ENCODE results near the gene KIRREL3.

Gene KIRREL3

DNA sequence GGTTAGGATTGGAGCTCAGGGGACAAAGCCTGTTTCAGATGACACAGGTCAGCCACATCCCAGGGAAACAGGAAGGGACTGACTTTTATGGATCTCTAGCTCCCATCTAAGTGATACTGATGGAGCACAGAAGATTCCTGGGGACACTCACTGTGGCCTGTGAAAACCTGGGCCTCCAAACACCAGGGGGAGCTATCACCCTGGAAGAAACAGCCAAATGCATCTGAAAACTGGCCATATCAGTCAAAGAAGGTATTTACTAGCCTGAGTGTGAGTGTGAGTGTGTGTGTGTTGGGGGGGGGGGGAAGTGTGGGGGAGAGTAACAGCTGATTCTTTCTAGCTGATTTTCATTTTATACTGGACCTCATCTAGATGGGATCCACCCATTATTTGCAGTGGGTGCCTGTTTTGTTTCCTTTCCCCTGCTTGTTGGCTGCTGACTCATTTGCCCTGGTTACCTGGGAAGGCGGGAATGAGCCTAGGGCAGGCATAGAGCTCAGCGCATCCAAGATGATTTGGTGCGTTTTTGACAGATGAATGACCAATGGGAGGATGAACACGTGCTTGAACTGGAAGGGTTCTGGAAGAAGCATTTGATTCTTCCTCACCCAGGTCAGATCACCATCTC lies 284.0 kb downstream of the KIRREL3 start:
- no peak overlapping the region for H3K27ac ChIP-seq (replicated peaks; ENCODE audit: low read length)
- H2BK120ac ChIP-seq (ENCODE audit: low read depth, low read length): no peak overlapping the region
- H3K79me1 ChIP-seq (ENCODE audit: low read depth, low read length): no peaks in the 10 kb centered on the region
- no peak overlapping the region for H2BK15ac ChIP-seq (ENCODE audit: low read length)
- H4K91ac ChIP-seq (ENCODE audit: low read depth, low read length, poor library complexity): no peak overlapping the region
- H3K4ac ChIP-seq (ENCODE audit: low read length): no peak overlapping the region
- DNase-seq (ENCODE audit: low spot score): no peak
- no peak overlapping the region for H3K4me3 ChIP-seq (ENCODE audit: low read length in 2 of 2)
- no peak overlapping the region for H2BK5ac ChIP-seq (ENCODE audit: low read length)
- H3K36me3 ChIP-seq (replicated peaks in 1 of 2; ENCODE audit: control insufficient read depth in 2 of 2, insufficient read depth in 2 of 2, low read length in 2 of 2): no peaks in the 10 kb centered on the region
- no peak overlapping the region for H4K8ac ChIP-seq (ENCODE audit: low read depth, low read length)
- no peak overlapping the region for H3K9ac ChIP-seq (ENCODE audit: low read depth, low read length, poor library complexity)
- no CpG with 5 or more reads among the region's 4 CpGs for WGBS, 2 donors (ENCODE audit: extremely low coverage in 2 of 2, insufficient read length in 2 of 2, insufficient replicate concordance in 1 of 2)
- no peaks in the 10 kb centered on the region for H3K27me3 ChIP-seq (ENCODE audit: control insufficient read depth in 3 of 3, insufficient read depth in 3 of 3, low read depth in 1 of 3, low read length in 3 of 3)
- H3K4me1 ChIP-seq (ENCODE audit: control insufficient read depth in 2 of 2, insufficient read depth in 1 of 2, low read depth in 1 of 2, low read length in 2 of 2): peaks cover 0 to 4% of the 10 kb centered on the region in 2 donors
- no peak overlapping the region for H2AFZ ChIP-seq (ENCODE audit: low read length)
- no peak overlapping the region for H3K18ac ChIP-seq (ENCODE audit: low read length)
- no peak overlapping the region for H3K4me2 ChIP-seq (ENCODE audit: insufficient read depth, low read length, poor library complexity, severe bottlenecking)
- H2BK12ac ChIP-seq (ENCODE audit: low read length): no peak overlapping the region
- no peaks in the 10 kb centered on the region for H3K9me3 ChIP-seq (replicated peaks in 1 of 2; ENCODE audit: control insufficient read depth in 2 of 2, insufficient read depth in 1 of 2, low read depth in 1 of 2, low read length in 2 of 2)
- H3K14ac ChIP-seq (ENCODE audit: low read length): no peak overlapping the region
- H3K23ac ChIP-seq (ENCODE audit: low read depth, low read length, poor library complexity): no peak overlapping the region
- no peak overlapping the region for H2AK5ac ChIP-seq (ENCODE audit: low read depth, low read length)

DNA sequence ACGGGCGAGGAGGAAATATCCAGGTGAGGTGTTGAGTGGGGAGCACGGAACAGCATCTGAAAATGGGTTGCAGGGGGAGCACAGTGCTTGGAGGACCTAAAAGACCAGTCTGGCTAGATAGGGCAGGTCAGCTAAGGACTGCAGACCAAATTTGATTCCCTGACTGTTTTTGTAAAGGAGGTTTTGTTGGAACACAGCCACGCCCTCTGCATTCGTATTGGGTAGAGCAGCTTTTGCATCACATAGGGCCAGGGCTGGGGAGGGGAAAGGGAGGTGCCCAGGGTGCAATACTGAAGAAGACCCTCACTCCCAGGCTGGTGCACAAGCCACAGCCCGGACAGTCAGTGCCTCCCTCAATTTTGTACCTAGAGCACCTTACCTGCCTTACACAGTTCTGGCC lies 286.8 kb downstream of the KIRREL3 start:
- Histone ChIP-seq H3K9ac (ENCODE audit: low read depth, low read length, poor library complexity) (no peak overlapping the region), H2BK5ac (ENCODE audit: low read length) (no peak overlapping the region), H3K79me1 (ENCODE audit: low read depth, low read length) (no peaks in the 10 kb centered on the region), H3K36me3 (replicated peaks in 1 of 2; ENCODE audit: control insufficient read depth in 2 of 2, insufficient read depth in 2 of 2, low read length in 2 of 2) (no peaks in the 10 kb centered on the region), H3K4me1 (ENCODE audit: control insufficient read depth in 2 of 2, insufficient read depth in 1 of 2, low read depth in 1 of 2, low read length in 2 of 2) (peaks cover 0 to 4% of the 10 kb centered on the region in 2 donors), H3K9me3 (replicated peaks in 1 of 2; ENCODE audit: control insufficient read depth in 2 of 2, insufficient read depth in 1 of 2, low read depth in 1 of 2, low read length in 2 of 2) (no peaks in the 10 kb centered on the region), H4K91ac (ENCODE audit: low read depth, low read length, poor library complexity) (no peak overlapping the region), H2BK15ac (ENCODE audit: low read length) (no peak overlapping the region), H3K18ac (ENCODE audit: low read length) (peak overlapping the region; percentile 42), H2AK5ac (ENCODE audit: low read depth, low read length) (no peak overlapping the region), H3K4me2 (ENCODE audit: insufficient read depth, low read length, poor library complexity, severe bottlenecking) (no peak overlapping the region), H3K27ac (replicated peaks; ENCODE audit: low read length) (no peak overlapping the region), H4K8ac (ENCODE audit: low read depth, low read length) (no peak overlapping the region), H2BK120ac (ENCODE audit: low read depth, low read length) (no peak overlapping the region), H3K14ac (ENCODE audit: low read length) (no peak overlapping the region), H3K27me3 (ENCODE audit: control insufficient read depth in 3 of 3, insufficient read depth in 3 of 3, low read depth in 1 of 3, low read length in 3 of 3) (no peaks in the 10 kb centered on the region), H3K4ac (ENCODE audit: low read length) (peak overlapping the region; percentile 5), H3K4me3 (ENCODE audit: low read length in 2 of 2) (no peak overlapping the region), H3K23ac (ENCODE audit: low read depth, low read length, poor library complexity) (no peak overlapping the region), H2BK12ac (ENCODE audit: low read length) (no peak overlapping the region), H2AFZ (ENCODE audit: low read length) (no peak overlapping the region)
- no peak for DNase-seq (ENCODE audit: low spot score)
- no CpG with 5 or more reads among the region's 6 CpGs for WGBS, 2 donors (ENCODE audit: extremely low coverage in 2 of 2, insufficient read length in 2 of 2, insufficient replicate concordance in 1 of 2)

DNA sequence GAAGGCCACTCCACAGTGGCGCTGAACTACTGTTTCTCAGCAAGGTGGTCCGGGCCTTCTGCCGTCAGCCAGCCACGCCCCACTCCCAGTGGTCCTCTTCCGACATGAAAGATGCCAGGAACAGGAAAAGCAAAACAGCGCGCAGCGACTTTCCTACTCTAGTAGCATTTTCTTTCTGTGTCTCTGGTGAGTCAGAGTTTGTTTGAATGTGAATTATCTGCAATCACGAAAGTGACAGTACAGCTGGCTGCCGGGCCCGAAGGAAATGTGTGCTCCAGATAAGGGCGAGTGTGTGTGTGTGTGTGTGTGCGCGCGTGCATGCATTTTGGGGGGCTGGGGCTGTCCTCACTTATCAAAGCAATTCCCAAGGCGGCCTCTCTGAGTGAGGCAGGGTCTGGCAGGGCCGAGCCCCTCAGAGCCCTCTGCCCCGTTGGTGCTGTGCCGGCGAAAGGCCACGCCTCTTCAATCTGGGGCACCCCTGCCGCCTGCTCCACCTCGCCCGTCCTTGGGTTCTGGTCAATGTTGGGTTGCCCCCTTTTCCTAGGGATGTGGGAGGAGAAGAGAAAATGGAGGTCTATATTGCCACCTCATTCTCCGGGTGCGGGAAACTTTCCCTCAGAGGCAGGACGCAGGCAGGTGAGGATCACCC lies 288.5 kb downstream of the KIRREL3 start:
- no peak for DNase-seq (ENCODE audit: low spot score)
- Histone ChIP-seq H3K9ac (ENCODE audit: low read depth, low read length, poor library complexity) (no peak overlapping the region), H2AK5ac (ENCODE audit: low read depth, low read length) (no peak overlapping the region), H3K18ac (ENCODE audit: low read length) (no peak overlapping the region), H3K9me3 (replicated peaks in 1 of 2; ENCODE audit: control insufficient read depth in 2 of 2, insufficient read depth in 1 of 2, low read depth in 1 of 2, low read length in 2 of 2) (no peaks in the 10 kb centered on the region), H2BK12ac (ENCODE audit: low read length) (no peak overlapping the region), H3K4me2 (ENCODE audit: insufficient read depth, low read length, poor library complexity, severe bottlenecking) (no peak overlapping the region), H3K27ac (replicated peaks; ENCODE audit: low read length) (no peak overlapping the region), H2BK5ac (ENCODE audit: low read length) (no peak overlapping the region), H3K14ac (ENCODE audit: low read length) (no peak overlapping the region), H3K4me1 (ENCODE audit: control insufficient read depth in 2 of 2, insufficient read depth in 1 of 2, low read depth in 1 of 2, low read length in 2 of 2) (peaks cover 0 to 4% of the 10 kb centered on the region in 2 donors), H2AFZ (ENCODE audit: low read length) (no peak overlapping the region), H3K27me3 (ENCODE audit: control insufficient read depth in 3 of 3, insufficient read depth in 3 of 3, low read depth in 1 of 3, low read length in 3 of 3) (no peaks in the 10 kb centered on the region), H3K4me3 (ENCODE audit: low read length in 2 of 2) (no peak overlapping the region), H3K23ac (ENCODE audit: low read depth, low read length, poor library complexity) (no peak overlapping the region), H2BK120ac (ENCODE audit: low read depth, low read length) (no peak overlapping the region), H3K79me1 (ENCODE audit: low read depth, low read length) (no peaks in the 10 kb centered on the region), H3K36me3 (replicated peaks in 1 of 2; ENCODE audit: control insufficient read depth in 2 of 2, insufficient read depth in 2 of 2, low read length in 2 of 2) (no peaks in the 10 kb centered on the region), H2BK15ac (ENCODE audit: low read length) (peak overlapping the region; percentile 22), H4K8ac (ENCODE audit: low read depth, low read length) (no peak overlapping the region), H3K4ac (ENCODE audit: low read length) (no peak overlapping the region), H4K91ac (ENCODE audit: low read depth, low read length, poor library complexity) (no peak overlapping the region)
- WGBS, 2 donors (ENCODE audit: extremely low coverage in 2 of 2, insufficient read length in 2 of 2, insufficient replicate concordance in 1 of 2): no CpG with 5 or more reads among the region's 27 CpGs

DNA sequence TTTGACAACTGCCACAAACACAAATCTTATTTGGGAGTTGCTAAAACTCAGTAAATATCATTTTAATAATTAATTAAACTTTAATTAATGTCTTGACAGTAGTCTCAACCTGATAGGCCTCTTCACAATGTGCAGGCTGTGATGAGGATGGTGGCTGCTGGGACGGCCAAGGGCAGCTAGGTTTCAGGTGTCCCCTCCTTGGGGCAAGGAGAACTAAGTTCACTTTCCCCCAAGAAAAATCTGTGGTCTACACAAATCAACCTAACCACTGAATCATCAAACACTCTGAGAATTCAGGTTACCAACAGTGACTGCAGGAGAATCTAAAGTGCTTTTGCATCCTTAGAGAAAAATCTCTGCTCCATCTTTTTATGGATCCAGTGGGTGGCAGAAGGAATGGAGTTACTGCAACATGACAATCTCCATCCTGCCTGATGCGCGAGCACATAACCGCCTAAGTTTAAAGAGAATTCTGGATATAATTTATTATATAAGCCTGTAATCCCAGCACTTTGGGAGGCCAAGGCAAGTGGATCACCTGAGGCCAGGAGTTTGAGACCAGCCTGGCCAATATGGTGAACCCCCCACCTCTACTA lies 289.7 kb downstream of the KIRREL3 start:
- no peak overlapping the region for H4K91ac ChIP-seq (ENCODE audit: low read depth, low read length, poor library complexity)
- H3K18ac ChIP-seq (ENCODE audit: low read length): no peak overlapping the region
- no peak overlapping the region for H3K4ac ChIP-seq (ENCODE audit: low read length)
- no peak overlapping the region for H3K23ac ChIP-seq (ENCODE audit: low read depth, low read length, poor library complexity)
- no peak overlapping the region for H3K4me2 ChIP-seq (ENCODE audit: insufficient read depth, low read length, poor library complexity, severe bottlenecking)
- WGBS, 2 donors (ENCODE audit: extremely low coverage in 2 of 2, insufficient read length in 2 of 2, insufficient replicate concordance in 1 of 2): no CpG with 5 or more reads among the region's 4 CpGs
- no peak overlapping the region for H2BK12ac ChIP-seq (ENCODE audit: low read length)
- H3K9ac ChIP-seq (ENCODE audit: low read depth, low read length, poor library complexity): no peak overlapping the region
- H3K9me3 ChIP-seq (replicated peaks in 1 of 2; ENCODE audit: control insufficient read depth in 2 of 2, insufficient read depth in 1 of 2, low read depth in 1 of 2, low read length in 2 of 2): no peaks in the 10 kb centered on the region
- H2AK5ac ChIP-seq (ENCODE audit: low read depth, low read length): no peak overlapping the region
- H3K4me1 ChIP-seq (ENCODE audit: control insufficient read depth in 2 of 2, insufficient read depth in 1 of 2, low read depth in 1 of 2, low read length in 2 of 2): peaks cover 0 to 4% of the 10 kb centered on the region in 2 donors
- no peak overlapping the region for H3K27ac ChIP-seq (replicated peaks; ENCODE audit: low read length)
- H3K79me1 ChIP-seq (ENCODE audit: low read depth, low read length): no peaks in the 10 kb centered on the region
- H3K36me3 ChIP-seq (replicated peaks in 1 of 2; ENCODE audit: control insufficient read depth in 2 of 2, insufficient read depth in 2 of 2, low read length in 2 of 2): no peaks in the 10 kb centered on the region
- no peak overlapping the region for H3K14ac ChIP-seq (ENCODE audit: low read length)
- no peak overlapping the region for H2AFZ ChIP-seq (ENCODE audit: low read length)
- no peak overlapping the region for H2BK5ac ChIP-seq (ENCODE audit: low read length)
- H3K4me3 ChIP-seq (ENCODE audit: low read length in 2 of 2): no peak overlapping the region
- H2BK120ac ChIP-seq (ENCODE audit: low read depth, low read length): no peak overlapping the region
- DNase-seq (ENCODE audit: low spot score): no peak
- no peaks in the 10 kb centered on the region for H3K27me3 ChIP-seq (ENCODE audit: control insufficient read depth in 3 of 3, insufficient read depth in 3 of 3, low read depth in 1 of 3, low read length in 3 of 3)
- H2BK15ac ChIP-seq (ENCODE audit: low read length): no peak overlapping the region
- no peak overlapping the region for H4K8ac ChIP-seq (ENCODE audit: low read depth, low read length)

Measured in neuronal stem cell (in vitro differentiated cells).